Activated CD4-positive, alpha-beta T cell treated with anti-CD3 and anti-CD28 coated beads, Interleukin-2, amount 50 U/mL, for 1 hour (primary cell): ENCODE results near the gene HBG1.

ENCODE experiments used
- DNase-seq: peaks from one replicate; pipeline ENCODE4 v3.0.0-alpha.2; 2020

The HBG1 gene

DNA sequence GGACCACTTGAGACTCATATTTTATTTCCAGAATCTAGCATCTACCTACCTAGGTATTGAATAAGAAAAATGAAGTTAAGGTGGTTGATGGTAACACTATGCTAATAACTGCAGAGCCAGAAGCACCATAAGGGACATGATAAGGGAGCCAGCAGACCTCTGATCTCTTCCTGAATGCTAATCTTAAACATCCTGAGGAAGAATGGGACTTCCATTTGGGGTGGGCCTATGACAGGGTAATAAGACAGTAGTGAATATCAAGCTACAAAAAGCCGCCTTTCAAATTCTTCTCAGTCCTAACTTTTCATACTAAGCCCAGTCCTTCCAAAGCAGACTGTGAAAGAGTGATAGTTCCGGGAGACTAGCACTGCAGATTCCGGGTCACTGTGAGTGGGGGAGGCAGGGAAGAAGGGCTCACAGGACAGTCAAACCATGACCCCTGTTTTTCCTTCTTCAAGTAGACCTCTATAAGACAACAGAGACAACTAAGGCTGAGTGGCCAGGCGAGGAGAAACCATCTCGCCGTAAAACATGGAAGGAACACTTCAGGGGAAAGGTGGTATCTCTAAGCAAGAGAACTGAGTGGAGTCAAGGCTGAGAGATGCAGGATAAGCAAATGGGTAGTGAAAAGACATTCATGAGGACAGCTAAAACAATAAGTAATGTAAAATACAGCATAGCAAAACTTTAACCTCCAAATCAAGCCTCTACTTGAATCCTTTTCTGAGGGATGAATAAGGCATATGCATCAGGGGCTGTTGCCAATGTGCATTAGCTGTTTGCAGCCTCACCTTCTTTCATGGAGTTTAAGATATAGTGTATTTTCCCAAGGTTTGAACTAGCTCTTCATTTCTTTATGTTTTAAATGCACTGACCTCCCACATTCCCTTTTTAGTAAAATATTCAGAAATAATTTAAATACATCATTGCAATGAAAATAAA, 24.8 kb downstream of the HBG1 start:
- DNase-seq = no peak

GRCh38 chr11:5223686-5224085, 26.0 kb downstream of the HBG1 start:
- DNase-seq = no peak

DNA sequence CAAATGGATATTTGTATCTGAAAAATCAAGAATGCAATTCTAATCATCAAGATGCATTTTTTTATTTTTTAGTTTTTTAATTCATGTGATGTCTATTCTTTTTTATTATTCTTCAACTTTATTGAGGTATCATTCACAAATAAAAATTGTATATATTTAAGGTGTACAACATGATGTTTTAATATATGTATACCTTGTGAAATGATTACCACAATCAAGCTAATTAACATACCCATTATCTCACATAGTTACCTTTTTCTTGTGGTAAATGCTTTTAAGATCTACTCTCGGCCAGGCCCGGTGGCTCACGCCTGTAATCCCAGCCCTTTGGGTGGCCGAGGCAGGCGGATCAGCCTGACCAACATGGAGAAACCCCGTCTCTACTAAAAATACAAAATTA, 26.5 kb downstream of the HBG1 start:
- no peak for DNase-seq

DNA sequence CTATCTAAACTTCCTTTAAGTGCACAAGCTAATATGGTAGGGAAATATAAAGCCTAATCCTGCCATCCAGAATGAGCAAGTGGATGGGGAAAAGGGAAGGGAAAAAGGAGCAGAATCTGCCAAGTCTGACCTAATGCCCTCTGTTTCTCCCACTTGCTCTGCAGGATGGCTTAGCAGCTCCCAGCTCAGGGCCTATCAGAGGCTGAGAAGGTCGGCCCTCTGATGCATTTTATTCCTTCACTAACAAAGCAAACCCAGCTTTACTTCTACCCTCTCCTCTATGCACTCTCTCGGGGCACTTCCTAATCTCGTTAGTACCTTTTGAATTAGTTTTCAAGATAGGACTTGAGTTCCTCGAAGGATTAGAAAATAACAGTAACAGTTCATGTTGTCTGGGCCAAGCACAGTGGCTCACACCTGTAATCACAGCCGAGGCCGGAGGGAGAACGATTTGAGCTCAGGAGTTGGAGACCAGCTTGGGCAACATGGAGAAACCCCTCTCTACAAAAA, 39.2 kb downstream of the HBG1 start:
- no peak for DNase-seq

DNA sequence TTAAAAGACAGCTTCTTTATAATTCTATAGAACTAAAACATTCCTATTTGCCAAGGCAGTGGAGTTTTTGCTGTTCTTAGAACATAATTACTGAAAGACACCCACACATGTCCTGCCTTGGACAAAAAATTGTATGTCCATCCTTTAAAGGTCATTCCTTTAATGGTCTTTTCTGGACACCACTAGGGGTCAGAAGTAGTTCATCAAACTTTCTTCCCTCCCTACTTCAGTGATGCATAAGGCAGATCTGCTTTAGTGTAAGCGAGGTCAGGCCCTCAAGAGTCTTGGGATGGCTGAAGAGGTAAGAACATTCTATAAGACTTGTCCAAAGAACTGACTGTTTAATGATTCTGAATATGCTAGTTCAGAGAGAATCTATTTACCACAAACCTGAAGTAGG, 44.9 kb downstream of the HBG1 start:
- DNase-seq = no peak

DNA sequence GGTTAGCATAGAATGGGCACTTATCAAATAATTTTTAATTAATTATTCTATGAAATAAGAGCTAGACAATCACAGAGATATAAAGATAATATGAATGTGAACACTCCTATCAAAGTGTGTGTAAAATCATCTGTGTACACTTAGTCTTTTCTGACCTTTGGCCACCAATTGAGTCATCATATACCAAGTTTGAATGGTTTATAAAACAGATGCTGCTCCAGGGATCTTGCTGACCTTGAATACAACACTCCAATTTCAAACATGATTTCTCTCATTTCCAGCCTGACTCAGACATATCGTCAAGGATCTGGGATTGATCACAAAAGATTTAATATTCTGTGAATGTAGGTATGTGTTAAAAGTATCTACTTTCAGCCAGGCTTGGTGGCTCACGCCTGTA, 46.3 kb downstream of the HBG1 start:
- no peak for DNase-seq

DNA sequence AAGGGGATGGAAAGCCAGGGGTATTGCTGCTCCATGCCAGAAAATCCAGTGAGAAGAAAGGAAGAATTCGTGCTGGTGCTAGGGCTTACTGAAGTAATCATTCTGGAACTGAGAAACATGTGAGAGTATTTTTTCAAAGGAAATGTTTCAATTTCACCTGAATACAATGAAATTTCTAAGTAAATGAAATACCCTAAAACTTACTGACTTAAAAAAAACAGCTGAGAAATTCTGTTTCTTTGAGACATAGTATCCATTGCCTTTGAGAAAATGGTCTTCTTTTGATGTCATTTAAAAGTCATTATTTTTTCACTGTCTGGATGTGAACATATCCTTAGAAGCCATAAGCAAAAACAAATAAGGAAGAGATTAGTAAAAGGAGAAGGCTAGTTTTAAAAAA, 49.1 kb downstream of the HBG1 start, which contains the start of gene OR51V1:
TSS of gene OR51V1 (minus strand) at position 101 of the 400 bp plus-strand sequence. CDS start at position 101, 0 bp downstream.
- DNase-seq = no peak

- DNase-seq = no peak
Measured at GRCh38 chr11:5198285-5198684, 51.4 kb downstream of the HBG1 start.
